Panc1 (cell line): ENCODE measurements around the gene HYAL3. TPM values are rescaled to one million over a fixed set of nuclear protein-coding genes. Genes with fewer than 3 reads are reported as not detected.

Source experiments
- ATAC-seq: fragments of 200-7000 bp; cut with Tn5 transposase; 2 replicates; pipeline ENCODE4 v1.9.1; 2020; ENCODE audit warnings: mild to moderate bottlenecking, moderate library complexity
- BruUV-seq: library from RNA; stranded (reverse); fragments of 400-500 nt; replicated peaks from 2 replicates; lab custom pipeline; 2021; lab: Mats Ljungman, UMichigan
- CTCF ChIA-PET: fragments of 300-600 bp; sonication (Branson Sonifier 250); formaldehyde crosslinking; loops from one replicate; lab custom pipeline; 2022; ENCODE audit warnings: antibody characterized with exemption; lab: Charles Lee
- POLR2A ChIA-PET: fragments of 300-600 bp; sonication (Branson Sonifier 250); formaldehyde crosslinking; loops from one replicate; lab custom pipeline; 2022; ENCODE audit warnings: antibody characterized with exemption; lab: Charles Lee
- DNase-seq: peaks from one replicate; pipeline ENCODE4 v3.0.0-alpha.2; 2010; ENCODE audit warnings: low read depth, low spot score
- H3K27ac ChIP-seq: 2 replicates; pipeline ENCODE4 v1.5.1; 2011; ENCODE audit warnings: mild to moderate bottlenecking, low read length, inconsistent platforms
- H3K27me3 ChIP-seq: fragments of 200-500 bp; sonication (Bioruptor generic); 2 replicates; pipeline ENCODE4 v1.6.0; 2014; ENCODE audit warnings: low read length, inconsistent platforms; ENCODE audit not compliant: control insufficient read depth, insufficient read depth
- H3K36me3 ChIP-seq: fragments of 200-500 bp; sonication (Bioruptor generic); 2 replicates; pipeline ENCODE4 v1.5.1; 2014; ENCODE audit warnings: inconsistent platforms, mild to moderate bottlenecking, low read length, moderate library complexity; ENCODE audit not compliant: control insufficient read depth, insufficient read depth
- H3K4me1 ChIP-seq: 2 replicates; pipeline ENCODE4 v1.5.1; 2011; ENCODE audit warnings: inconsistent platforms, mild to moderate bottlenecking, low read length, moderate library complexity; ENCODE audit not compliant: control insufficient read depth, insufficient read depth
- H3K4me3 ChIP-seq, 2 experiments: 2 replicates each; pipeline ENCODE4 v1.5.1; 2011 to 2012; ENCODE audit warnings: low read depth in 2 of 2, low read length in 2 of 2, mild to moderate bottlenecking in 2 of 2, inconsistent platforms in 1 of 2, moderate library complexity in 1 of 2
- H3K9me3 ChIP-seq: fragments of 200-500 bp; sonication (Bioruptor generic); 2 replicates; pipeline ENCODE4 v1.5.1; 2014; ENCODE audit warnings: low read depth, mild to moderate bottlenecking, inconsistent platforms, low read length, moderate library complexity; ENCODE audit not compliant: control insufficient read depth, insufficient read depth
- REST ChIP-seq, 2 experiments: IDR thresholded peaks; 2 replicates each; pipeline ENCODE4 v1.6.1; 2011 to 2012; ENCODE audit warnings: low read depth in 2 of 2, control low read depth in 1 of 2, low read length in 1 of 2, mild to moderate bottlenecking in 1 of 2, moderate library complexity in 1 of 2; ENCODE audit not compliant: insufficient read depth in 1 of 2
- SIN3A ChIP-seq: IDR thresholded peaks from 2 replicates; pipeline ENCODE4 v1.6.1; 2012; ENCODE audit warnings: low read depth, mild to moderate bottlenecking, low read length, moderate library complexity, borderline replicate concordance; ENCODE audit not compliant: insufficient read depth
- in situ Hi-C: cut with HindIII; loops from 2 replicates; pipeline ENCODE4 v1.10.0; 2016; ENCODE audit warnings: low sequenced_read_pairs, low pct_unique_long_range_greater_than_20kb
- intact Hi-C: fragments of 100-400 bp; cut with micrococcal nuclease; formaldehyde crosslinking; loops from one replicate; pipeline ENCODE4 v1.10.0; 2022; ENCODE audit not compliant: unreplicated experiment
- total RNA-seq: library from RNA; stranded (reverse); gene quantifications from one replicate; pipeline ENCODE4 v1.2.1, GENCODE V29; 2021; ENCODE audit not compliant: unreplicated experiment
- TF ChIP-seq, protein P1 (sequence below): fragments of 450-650 bp; IDR thresholded peaks from 2 replicates; pipeline ENCODE4 v1.5.1; 2017; ENCODE audit warnings: mild to moderate bottlenecking

Gene HYAL3
- total RNA-seq, 1 experiment from 2014 or later = 3.9 TPM

- no peak overlapping the region for H3K27ac ChIP-seq
- TF ChIP-seq, protein P1, sequence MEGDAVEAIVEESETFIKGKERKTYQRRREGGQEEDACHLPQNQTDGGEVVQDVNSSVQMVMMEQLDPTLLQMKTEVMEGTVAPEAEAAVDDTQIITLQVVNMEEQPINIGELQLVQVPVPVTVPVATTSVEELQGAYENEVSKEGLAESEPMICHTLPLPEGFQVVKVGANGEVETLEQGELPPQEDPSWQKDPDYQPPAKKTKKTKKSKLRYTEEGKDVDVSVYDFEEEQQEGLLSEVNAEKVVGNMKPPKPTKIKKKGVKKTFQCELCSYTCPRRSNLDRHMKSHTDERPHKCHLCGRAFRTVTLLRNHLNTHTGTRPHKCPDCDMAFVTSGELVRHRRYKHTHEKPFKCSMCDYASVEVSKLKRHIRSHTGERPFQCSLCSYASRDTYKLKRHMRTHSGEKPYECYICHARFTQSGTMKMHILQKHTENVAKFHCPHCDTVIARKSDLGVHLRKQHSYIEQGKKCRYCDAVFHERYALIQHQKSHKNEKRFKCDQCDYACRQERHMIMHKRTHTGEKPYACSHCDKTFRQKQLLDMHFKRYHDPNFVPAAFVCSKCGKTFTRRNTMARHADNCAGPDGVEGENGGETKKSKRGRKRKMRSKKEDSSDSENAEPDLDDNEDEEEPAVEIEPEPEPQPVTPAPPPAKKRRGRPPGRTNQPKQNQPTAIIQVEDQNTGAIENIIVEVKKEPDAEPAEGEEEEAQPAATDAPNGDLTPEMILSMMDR = peak; percentile 91
- TF ChIP-seq SIN3A = no peak
- H3K27me3 ChIP-seq = no peaks in the 10 kb centered on the region
- intact Hi-C loops = no loop called here
- no peaks in the 10 kb centered on the region for H3K9me3 ChIP-seq
- ChIA-PET POLR2A (no interaction called here), CTCF (interaction anchor here (0.6 to 1.4 kb wide), 4 partner anchors 34 to 138 kb away, joined by 3 to 6 read pairs (median 4); no protein-coding TSS in a partner anchor)
- H3K36me3 ChIP-seq = no peaks in the 10 kb centered on the region
- no peak overlapping the region for H3K4me3 ChIP-seq
- BruUV-seq = no TSS peak
- peak; percentile 75 for ATAC-seq
- DNase-seq = peak; percentile 36
- peaks cover 7% of the 10 kb centered on the region; the same call in 1 of the 2 replicates for H3K4me1 ChIP-seq
- in situ Hi-C loops = no loop called here
Observed at GRCh38 chr3:50274371-50275104, 24.7 kb downstream of the HYAL3 start.

GRCh38 chr3:50273689-50274065 is 25.5 kb downstream of the HYAL3 start:
- CTCF ChIA-PET = interaction anchor here (1.4 kb wide), 1 partner anchor 48 kb away, joined by 3 read pairs; no protein-coding TSS in a partner anchor
- no peak for ATAC-seq

More at GRCh38 chr3:50273689-50274065, 25.5 kb downstream of the HYAL3 start:
- Histone ChIP-seq H3K36me3 (no peaks in the 10 kb centered on the region), H3K4me1 (peaks cover 8% of the 10 kb centered on the region), H3K27me3 (no peaks in the 10 kb centered on the region), H3K4me3 (no peak overlapping the region), H3K27ac (no peak overlapping the region), H3K9me3 (no peaks in the 10 kb centered on the region)
- in situ Hi-C loops = no loop called here
- BruUV-seq = no TSS peak
- DNase-seq = no peak
- POLR2A ChIA-PET = no interaction called here
- intact Hi-C loops = loop anchor here (2.0 kb wide), 1 partner anchor 47 kb away; no protein-coding TSS in a partner anchor
- TF ChIP-seq REST (IDR thresholded peaks at IDR 0.05; ENCODE audit: insufficient read depth in 1 of 2, low read depth in 2 of 2, low read length in 1 of 2) (no peak), SIN3A (no peak)
